GM23248 (cell line): ENCODE results near the gene AKT2. TPM values are rescaled to one million over a fixed set of nuclear protein-coding genes. Genes with fewer than 3 reads are reported as not detected.

ENCODE experiments used
- DNase-seq: peaks from one replicate; pipeline ENCODE4 v3.0.0-alpha.2; 2015
- H2AFZ ChIP-seq: fragments of 200-600 bp; sonication (generic); 2 replicates; pipeline ENCODE4 v1.6.1; 2016; ENCODE audit warnings: antibody characterized with exemption
- H3F3A ChIP-seq: fragments of 200-600 bp; sonication (generic); 2 replicates; pipeline ENCODE4 v1.6.1; 2016; ENCODE audit warnings: mild to moderate bottlenecking, antibody characterized with exemption, mixed run types; ENCODE audit not compliant: insufficient read depth
- H3K27ac ChIP-seq: fragments of 200-600 bp; sonication (generic); 2 replicates; pipeline ENCODE4 v1.5.1; 2016; ENCODE audit warnings: mild to moderate bottlenecking
- H3K27me3 ChIP-seq: fragments of 200-600 bp; sonication (generic); replicated peaks from 2 replicates; pipeline ENCODE4 v1.6.1; 2016; ENCODE audit warnings: mild to moderate bottlenecking; ENCODE audit not compliant: insufficient read depth
- H3K36me3 ChIP-seq: fragments of 200-600 bp; sonication (generic); 2 replicates; pipeline ENCODE4 v1.6.1; 2016; ENCODE audit warnings: low read depth, mild to moderate bottlenecking
- H3K4me1 ChIP-seq: fragments of 200-600 bp; sonication (generic); 2 replicates; pipeline ENCODE4 v1.6.1; 2016; ENCODE audit warnings: mild to moderate bottlenecking; ENCODE audit not compliant: insufficient read depth
- H3K4me2 ChIP-seq: fragments of 200-600 bp; sonication (generic); one replicate; pipeline ENCODE4 v1.6.1; 2016; ENCODE audit warnings: mild to moderate bottlenecking; ENCODE audit not compliant: unreplicated experiment
- H3K4me3 ChIP-seq: fragments of 200-600 bp; sonication (generic); 2 replicates; pipeline ENCODE4 v1.5.1; 2016; ENCODE audit warnings: mild to moderate bottlenecking
- H3K79me2 ChIP-seq: fragments of 200-600 bp; sonication (generic); 2 replicates; pipeline ENCODE4 v1.6.1; 2016; ENCODE audit warnings: mild to moderate bottlenecking; ENCODE audit not compliant: insufficient read depth
- H3K9ac ChIP-seq: fragments of 200-600 bp; sonication (generic); 2 replicates; pipeline ENCODE4 v1.6.1; 2016; ENCODE audit warnings: mild to moderate bottlenecking
- H3K9me2 ChIP-seq: fragments of 200-600 bp; sonication (generic); 2 replicates; pipeline ENCODE4 v1.6.1; 2016; ENCODE audit warnings: mixed run types, mild to moderate bottlenecking, moderate library complexity; ENCODE audit not compliant: insufficient read depth
- H3K9me3 ChIP-seq: fragments of 200-600 bp; sonication (generic); one replicate; pipeline ENCODE4 v1.6.1; 2017; ENCODE audit warnings: low read depth
- H4K20me1 ChIP-seq: fragments of 200-600 bp; sonication (generic); 2 replicates; pipeline ENCODE4 v1.6.0; 2016; ENCODE audit not compliant: insufficient read depth
- EZH2 ChIP-seq: fragments of 200-600 bp; sonication (generic); IDR thresholded peaks from 2 replicates; pipeline ENCODE4 v1.6.1; 2018; ENCODE audit warnings: antibody characterized with exemption, mild to moderate bottlenecking; ENCODE audit not compliant: insufficient read depth, poor library complexity, severe bottlenecking
- EZH2phosphoT487 ChIP-seq: fragments of 200-600 bp; sonication (generic); IDR thresholded peaks from 2 replicates; pipeline ENCODE4 v1.6.1; 2018; ENCODE audit warnings: antibody characterized with exemption, moderate library complexity, mild to moderate bottlenecking, low read depth; ENCODE audit not compliant: insufficient read depth
- WGBS, 2 experiments: methylation state at CpG; one replicate each; pipeline ENCODE4 v1.1.6; 2015 to 2017; ENCODE audit warnings: low lambda C conversion rate in 2 of 2, low coverage in 1 of 2; ENCODE audit errors: missing lambda C conversion rate in 2 of 2; 5-methylcytosine and 5-hydroxymethylcytosine counted together
- in situ Hi-C: fragments of 300-500 bp; cut with MboI; formaldehyde crosslinking; loops from 2 replicates; pipeline ENCODE4 v1.15.0; 2020
- polyA plus RNA-seq: library from polyadenylated mRNA; unstranded; fragments of >200 nt; fragmentation: Nextera tagmentation; extraction: Ambion mirVana; gene quantifications from 2 replicates; pipeline ENCODE4 v1.2.1, GENCODE V29; 2016
- total RNA-seq: library from RNA; depleted of rRNA; stranded (reverse); fragments of >200 nt; shearing (Covaris generic); gene quantifications from 2 replicates; pipeline ENCODE4 v1.2.3, GENCODE V29; 2014

Gene AKT2
- total and polyA plus RNA-seq, 2 experiments from 2014 or later = 41.5 to 123 TPM

DNA sequence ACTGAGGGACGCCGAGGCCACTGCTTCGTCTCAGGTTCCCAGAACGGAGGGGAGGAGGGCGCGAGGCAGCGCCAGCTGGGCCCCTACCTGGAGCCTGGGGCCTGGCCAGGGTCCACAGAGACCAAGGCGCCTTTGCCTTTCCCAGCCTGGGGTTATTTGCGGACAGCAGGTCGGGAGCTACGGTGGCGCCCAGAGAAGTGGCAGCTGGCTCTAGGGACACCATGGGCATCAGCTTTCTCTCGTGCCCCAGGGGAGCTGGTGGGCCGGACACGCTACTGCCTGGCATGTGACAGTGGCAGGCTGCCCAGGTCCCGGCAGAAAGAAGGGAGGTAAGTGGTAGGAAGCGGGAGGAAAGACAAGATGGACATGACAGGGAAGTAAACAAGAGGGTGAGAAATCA lies 19.0 kb downstream of the AKT2 start:
- WGBS, 2 experiments = 65 to 75% methylated on average over 15 to 17 of the region's 17 CpGs
- Histone ChIP-seq H3K9me2 (no peaks in the 10 kb centered on the region), H3K9me3 (no peaks in the 10 kb centered on the region), H3K27me3 (no peaks in the 10 kb centered on the region), H4K20me1 (no peaks in the 10 kb centered on the region), H2AFZ (no peak overlapping the region), H3K4me1 (no peaks in the 10 kb centered on the region), H3F3A (peaks cover 9% of the 10 kb centered on the region; the same call in 1 of the 2 replicates), H3K27ac (no peak overlapping the region), H3K4me3 (no peak overlapping the region), H3K79me2 (peaks cover 97% of the 10 kb centered on the region), H3K9ac (no peak overlapping the region), H3K4me2 (no peak overlapping the region), H3K36me3 (no peaks in the 10 kb centered on the region; the same call in 1 of the 2 replicates)
- TF ChIP-seq EZH2phosphoT487 (no peak), EZH2 (no peak)
- DNase-seq = no peak
- in situ Hi-C loops = no loop called here

GRCh38 chr19:40265763-40266099 lies 19.4 kb downstream of the AKT2 start:
- TF ChIP-seq EZH2phosphoT487 (no peak), EZH2 (no peak)
- Histone ChIP-seq H3K4me1 (no peaks in the 10 kb centered on the region), H3K9me2 (no peaks in the 10 kb centered on the region), H3K9me3 (no peaks in the 10 kb centered on the region), H3K4me2 (no peak overlapping the region), H3K36me3 (no peaks in the 10 kb centered on the region; the same call in 1 of the 2 replicates), H2AFZ (no peak overlapping the region), H3K27me3 (no peaks in the 10 kb centered on the region), H4K20me1 (no peaks in the 10 kb centered on the region), H3K4me3 (no peak overlapping the region), H3K27ac (no peak overlapping the region), H3F3A (peaks cover 9% of the 10 kb centered on the region; the same call in 1 of the 2 replicates), H3K79me2 (peaks cover 97% of the 10 kb centered on the region), H3K9ac (no peak overlapping the region)
- WGBS, 2 experiments = 87 to 89% methylated on average over 6 of the region's 6 CpGs
- DNase-seq = no peak
- in situ Hi-C loops = no loop called here

DNA sequence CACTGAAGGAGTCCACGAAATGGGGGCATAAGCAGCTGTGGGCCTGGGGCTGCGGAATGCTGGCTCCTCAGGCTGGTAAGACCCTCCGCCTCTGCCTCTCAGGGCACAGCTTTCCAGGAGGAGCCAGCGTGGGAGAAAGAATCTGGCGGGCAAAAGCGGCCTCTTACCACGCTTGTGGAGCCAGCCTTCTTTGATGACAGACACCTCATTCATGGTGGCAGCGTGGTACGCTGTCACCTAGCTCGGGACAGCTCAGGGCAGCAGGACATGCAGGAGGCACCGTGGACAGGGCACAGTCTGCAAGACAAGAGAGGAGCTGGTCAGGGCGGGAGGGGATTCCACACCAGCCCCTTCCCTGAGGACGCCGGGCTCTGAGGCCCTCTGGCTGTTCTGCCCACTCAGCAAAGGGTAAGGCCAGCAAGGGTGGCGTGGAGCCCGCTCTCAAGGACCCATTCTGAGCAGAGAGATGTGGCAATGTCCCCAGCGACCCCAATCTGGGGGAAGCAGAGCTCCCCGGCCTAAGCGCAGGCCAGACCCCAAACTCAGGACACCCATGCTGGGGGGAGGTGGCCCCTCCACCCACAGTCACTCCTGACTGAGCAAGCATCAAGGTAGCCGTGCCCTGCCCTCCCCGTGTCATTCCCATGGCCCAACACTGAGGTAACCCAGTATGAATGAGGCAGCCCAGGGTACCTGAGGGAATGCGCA lies 19.9 kb downstream of the AKT2 start:
- peaks cover 9% of the 10 kb centered on the region; the same call in 1 of the 2 replicates for H3F3A ChIP-seq
- H3K9ac ChIP-seq = no peak overlapping the region
- no peak overlapping the region for H2AFZ ChIP-seq
- no peaks in the 10 kb centered on the region for H4K20me1 ChIP-seq
- H3K27me3 ChIP-seq = no peaks in the 10 kb centered on the region
- no peaks in the 10 kb centered on the region for H3K4me1 ChIP-seq
- in situ Hi-C loops = no loop called here
- H3K9me3 ChIP-seq = no peaks in the 10 kb centered on the region
- H3K27ac ChIP-seq = no peak overlapping the region
- H3K36me3 ChIP-seq = no peaks in the 10 kb centered on the region; the same call in 1 of the 2 replicates
- no peaks in the 10 kb centered on the region for H3K9me2 ChIP-seq
- WGBS, 2 experiments = 87 to 91% methylated on average over 20 to 21 of the region's 22 CpGs
- DNase-seq = no peak
- no peak for TF ChIP-seq EZH2
- TF ChIP-seq EZH2phosphoT487 = no peak
- peaks cover 97% of the 10 kb centered on the region for H3K79me2 ChIP-seq
- H3K4me2 ChIP-seq = no peak overlapping the region
- H3K4me3 ChIP-seq = no peak overlapping the region

GRCh38 chr19:40264314-40265054 lies 20.7 kb downstream of the AKT2 start:
- Histone ChIP-seq H3K4me3 (no peak overlapping the region), H3K36me3 (no peaks in the 10 kb centered on the region; the same call in 1 of the 2 replicates), H3K4me2 (no peak overlapping the region), H3K9ac (no peak overlapping the region), H3K27me3 (no peaks in the 10 kb centered on the region), H3F3A (peaks cover 8% of the 10 kb centered on the region; the same call in 1 of the 2 replicates), H3K27ac (no peak overlapping the region), H3K4me1 (no peaks in the 10 kb centered on the region), H4K20me1 (no peaks in the 10 kb centered on the region), H2AFZ (no peak overlapping the region), H3K79me2 (peaks cover 97% of the 10 kb centered on the region), H3K9me2 (no peaks in the 10 kb centered on the region), H3K9me3 (no peaks in the 10 kb centered on the region)
- DNase-seq = no peak
- WGBS, 2 experiments = 89 to 92% methylated on average over 15 to 19 of the region's 19 CpGs
- in situ Hi-C loops = no loop called here
- TF ChIP-seq EZH2phosphoT487 (no peak), EZH2 (no peak)
